ENCODE data around the gene APOD.

DNA sequence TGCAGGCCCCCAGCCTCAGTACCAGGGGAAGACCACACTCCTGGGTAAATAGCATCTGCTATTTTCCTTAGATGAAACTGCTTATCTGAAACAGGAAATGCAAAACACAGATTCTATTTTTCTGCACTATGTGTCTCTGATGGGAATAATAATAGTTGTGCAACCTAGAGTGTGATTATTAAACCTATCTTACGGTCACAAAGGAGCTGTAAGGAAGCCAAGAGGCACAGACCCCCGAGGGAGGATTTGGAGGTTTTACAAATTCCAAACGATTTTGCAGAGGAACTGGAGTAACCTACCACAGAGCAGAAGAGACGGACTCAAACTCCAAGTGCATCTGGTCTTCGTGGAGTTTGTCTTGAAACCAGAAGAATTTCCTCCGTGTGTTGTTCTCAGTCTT lies 14.1 kb upstream of the APOD start:
- TF ChIP-seq SUZ12 (IDR thresholded peaks at IDR 0.05), result no peak
- TF ChIP-seq TARDBP (IDR thresholded peaks at IDR 0.05), result no peak
- no peak for TF ChIP-seq BHLHE40 (IDR thresholded peaks at IDR 0.05; ENCODE audit: borderline replicate concordance)
- TF ChIP-seq, protein P1, sequence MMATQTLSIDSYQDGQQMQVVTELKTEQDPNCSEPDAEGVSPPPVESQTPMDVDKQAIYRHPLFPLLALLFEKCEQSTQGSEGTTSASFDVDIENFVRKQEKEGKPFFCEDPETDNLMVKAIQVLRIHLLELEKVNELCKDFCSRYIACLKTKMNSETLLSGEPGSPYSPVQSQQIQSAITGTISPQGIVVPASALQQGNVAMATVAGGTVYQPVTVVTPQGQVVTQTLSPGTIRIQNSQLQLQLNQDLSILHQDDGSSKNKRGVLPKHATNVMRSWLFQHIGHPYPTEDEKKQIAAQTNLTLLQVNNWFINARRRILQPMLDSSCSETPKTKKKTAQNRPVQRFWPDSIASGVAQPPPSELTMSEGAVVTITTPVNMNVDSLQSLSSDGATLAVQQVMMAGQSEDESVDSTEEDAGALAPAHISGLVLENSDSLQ (IDR thresholded peaks at IDR 0.05), result no peak
- TF ChIP-seq SP1 (IDR thresholded peaks at IDR 0.05), result no peak

All from HEK293T (cell line).